CD1c-positive myeloid dendritic cell (primary cell): Measurements from ENCODE around the gene ZNF672.
"Not testable (repeated sequence)": the region's sequence is repeated elsewhere in the genome, so short reads cannot be mapped to it uniquely, and the experiment has no call there.

Experiments
- DNase-seq: peaks from one replicate; pipeline ENCODE4 v3.0.0-alpha.2; 2016; ENCODE audit errors: extremely low spot score

ZNF672 gene

DNA sequence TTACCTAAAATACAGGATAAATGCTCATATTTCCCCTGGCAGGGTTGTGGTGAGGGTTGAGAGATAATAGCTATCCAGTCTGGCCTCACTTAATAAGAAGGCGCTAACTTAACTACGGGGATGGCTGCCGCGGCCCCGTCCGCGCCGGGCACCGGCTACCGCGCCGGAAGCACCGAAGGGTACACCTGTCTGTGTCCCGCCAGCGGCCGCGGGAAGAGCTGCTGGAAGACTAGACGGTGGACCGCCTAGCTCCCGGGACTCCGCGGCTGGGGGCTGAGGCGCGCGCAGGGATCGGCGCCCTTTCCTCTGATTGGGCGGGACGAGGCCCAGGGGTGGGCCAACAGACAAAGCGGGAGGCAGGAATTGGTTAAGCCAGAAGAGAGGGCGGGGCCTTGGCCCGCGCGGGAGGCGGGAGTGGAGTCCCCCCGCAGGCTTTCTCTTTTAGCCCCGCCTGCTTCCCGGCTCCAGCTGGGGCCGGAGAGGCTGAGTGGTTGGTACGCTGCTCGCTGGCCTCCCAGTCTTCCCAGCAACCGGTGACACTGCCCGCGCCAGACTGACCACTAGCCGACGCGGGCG, at the start of gene ZNF672:
Gene ZNF672 (plus strand): TSS at position 444 of the 576 bp plus-strand sequence. CDS start 9,051 bp downstream, outside the sequence.
- DNase-seq = peak; percentile 99

DNA sequence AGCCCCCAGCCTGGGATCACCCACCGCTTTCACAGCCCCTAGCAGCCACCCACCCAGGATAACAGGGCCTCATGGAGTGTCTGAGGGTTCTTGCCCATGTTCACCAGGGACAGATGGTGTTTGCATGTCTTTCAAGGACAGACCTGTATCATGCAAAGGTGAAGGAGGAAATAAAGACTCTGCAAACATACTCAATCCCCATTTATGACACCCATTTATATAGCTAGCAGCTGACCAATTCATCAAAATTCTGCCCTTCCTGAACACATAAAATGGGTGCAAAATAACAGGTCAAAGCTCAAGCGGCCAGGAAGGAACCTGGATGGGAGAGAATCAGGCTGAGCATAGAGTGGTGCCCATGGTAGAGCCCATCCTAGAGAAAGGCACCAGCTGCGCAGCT, 49.7 kb upstream of the ZNF672 start:
- DNase-seq = no peak

DNA sequence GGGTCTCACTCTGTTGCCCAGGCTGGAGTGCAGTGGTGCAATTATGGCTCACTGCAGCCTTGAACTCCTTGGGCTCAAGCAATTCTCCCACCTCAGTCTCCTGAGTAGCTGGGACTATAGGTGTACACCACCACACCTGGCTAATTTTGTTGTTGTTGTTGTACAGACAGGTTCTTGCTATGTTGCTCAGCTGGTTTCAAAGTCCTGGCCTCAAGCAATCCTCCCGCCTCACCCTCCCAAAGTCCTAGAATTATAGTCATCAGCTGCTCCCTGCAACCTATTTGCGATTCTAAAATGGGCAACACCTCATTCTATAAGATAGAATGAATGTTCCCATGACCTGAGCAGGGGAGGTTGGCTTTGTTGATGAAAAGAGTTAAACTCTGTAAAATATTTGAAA, 48.7 kb upstream of the ZNF672 start:
- DNase-seq = not testable (repeated sequence)

DNA sequence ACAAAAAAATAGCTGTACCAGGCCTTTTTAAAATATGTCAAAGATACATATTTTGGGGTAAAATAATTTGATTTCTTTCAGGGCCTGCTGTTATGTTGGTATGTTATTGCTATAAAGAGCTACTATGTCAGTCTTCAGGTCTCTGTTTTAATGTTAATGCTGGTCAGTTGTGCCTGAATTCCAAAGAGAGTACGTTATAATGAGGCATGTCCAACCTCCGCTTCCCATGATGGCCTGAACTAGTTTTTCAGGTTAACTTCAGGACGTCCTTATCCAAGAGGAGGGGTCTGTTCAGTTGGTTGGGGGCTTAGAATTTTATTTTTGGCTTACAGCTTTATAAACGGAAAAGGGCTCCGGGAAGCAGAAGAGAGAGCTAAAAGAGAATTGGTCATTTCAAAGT, 47.6 kb upstream of the ZNF672 start:
- no peak for DNase-seq

DNA sequence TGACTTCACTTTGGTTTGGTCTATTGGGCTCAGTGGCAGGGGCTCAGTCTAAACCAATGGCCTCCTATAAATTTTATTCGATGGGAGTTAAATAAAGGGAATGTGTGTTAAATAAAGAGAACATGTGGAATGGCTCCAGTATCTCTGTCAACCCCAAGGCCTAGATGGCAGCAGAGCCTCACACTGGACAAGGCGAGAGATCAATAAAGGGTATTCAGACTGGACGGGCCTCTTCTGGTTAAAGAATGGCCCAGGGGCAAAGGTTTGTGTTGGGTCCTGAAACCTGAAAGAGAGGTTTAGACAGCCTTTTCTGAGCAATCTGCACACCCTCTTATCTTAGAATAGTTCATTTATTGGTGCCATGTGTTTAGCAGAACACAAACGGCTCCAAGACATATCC, 47.0 kb upstream of the ZNF672 start:
- no peak for DNase-seq

DNA sequence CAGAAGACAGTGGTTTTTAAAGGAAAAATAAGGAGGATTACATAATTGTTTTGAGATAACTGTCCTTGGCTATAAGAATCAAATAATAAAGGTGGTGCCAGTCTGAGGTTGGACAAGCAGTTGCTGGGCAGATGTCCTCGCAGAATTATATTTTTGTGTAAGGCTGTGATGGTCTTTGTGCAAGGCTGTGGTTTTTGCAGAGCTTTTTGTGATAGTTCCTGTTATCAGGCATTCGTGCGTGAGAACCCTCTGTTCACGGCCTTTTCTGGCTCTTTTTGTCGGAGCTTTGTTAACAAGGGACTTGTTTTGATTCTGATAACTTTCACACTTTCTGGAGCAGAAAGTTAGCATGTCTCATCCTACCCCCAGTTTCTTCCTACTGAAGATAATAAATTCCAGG, 45.7 kb upstream of the ZNF672 start:
- peak; percentile 63 for DNase-seq

DNA sequence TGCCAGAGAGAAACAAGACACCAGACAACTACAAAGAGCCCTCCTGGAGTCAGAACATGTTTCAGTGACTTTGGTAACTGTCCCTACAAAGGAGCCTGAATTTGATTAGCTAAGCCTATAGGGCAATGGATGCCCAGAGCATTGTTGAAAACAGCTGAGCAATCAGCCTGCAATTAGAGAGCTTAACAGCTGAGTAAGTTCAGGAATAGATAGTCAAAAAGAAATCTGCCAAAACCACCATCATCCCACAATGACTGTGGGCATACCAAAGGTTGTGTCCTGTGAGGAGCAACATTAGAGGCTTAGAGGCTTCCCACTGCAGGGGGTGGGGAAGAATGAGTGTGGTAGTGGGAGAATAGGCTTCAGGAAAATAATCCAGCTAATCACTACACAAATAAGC, 44.4 kb upstream of the ZNF672 start:
- DNase-seq = no peak

DNA sequence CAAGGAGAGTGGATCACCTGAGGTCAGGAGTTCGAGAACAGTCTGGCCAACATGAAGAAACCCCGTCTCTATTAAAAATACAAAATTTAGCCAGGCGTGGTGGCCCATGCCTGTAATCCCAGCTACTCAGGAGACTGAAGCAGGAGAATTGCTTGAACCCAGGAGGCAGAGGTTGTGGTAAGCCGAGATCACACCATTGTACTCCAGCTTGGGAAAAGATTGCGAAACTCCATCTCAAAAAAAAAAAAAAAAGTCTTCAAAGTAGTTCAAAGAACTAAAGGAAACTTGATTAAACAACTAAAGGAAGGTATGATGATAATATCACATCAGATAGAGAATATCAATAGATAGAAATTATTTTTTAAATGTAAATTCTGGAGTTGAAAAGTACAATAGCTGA, 43.4 kb upstream of the ZNF672 start:
- DNase-seq = not testable (repeated sequence)

DNA sequence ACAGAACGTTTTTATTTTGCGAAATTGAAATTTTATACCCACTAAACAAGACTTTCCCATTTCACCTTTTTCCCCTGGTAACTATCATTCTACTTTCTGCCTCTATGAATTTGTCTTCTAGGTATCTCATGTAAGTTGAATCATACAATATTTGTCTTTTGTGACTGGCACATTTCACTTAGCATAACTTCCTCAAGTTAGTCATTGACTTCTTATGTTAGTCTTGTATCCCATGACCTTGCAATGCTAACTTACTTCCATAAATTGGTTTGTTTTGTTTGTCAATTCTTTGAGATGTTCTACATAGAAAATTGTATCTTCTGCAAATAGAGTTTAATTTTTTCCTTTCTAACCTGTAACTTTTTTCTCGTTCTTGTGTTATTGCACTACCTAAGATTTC, 39.2 kb upstream of the ZNF672 start:
- peak; percentile 47 for DNase-seq

DNA sequence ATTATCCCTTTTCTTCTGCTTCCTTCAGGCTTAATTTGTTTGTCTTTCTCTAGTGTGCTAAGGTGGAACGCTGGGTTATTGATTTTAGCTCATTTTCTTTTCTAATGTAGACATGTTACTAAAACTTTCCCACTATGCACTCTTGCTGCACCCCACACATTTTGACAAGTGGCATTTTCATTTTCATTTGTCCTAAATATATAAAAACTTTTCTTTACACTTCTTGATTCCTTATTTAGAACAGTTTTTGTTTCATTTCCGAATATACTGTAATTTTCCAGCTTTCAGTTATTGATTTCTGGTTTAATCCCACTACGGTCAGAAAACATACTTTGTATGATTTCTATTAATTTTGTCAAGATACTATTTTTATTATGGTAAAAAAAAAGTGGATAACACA, 37.6 kb upstream of the ZNF672 start:
- no peak for DNase-seq

DNA sequence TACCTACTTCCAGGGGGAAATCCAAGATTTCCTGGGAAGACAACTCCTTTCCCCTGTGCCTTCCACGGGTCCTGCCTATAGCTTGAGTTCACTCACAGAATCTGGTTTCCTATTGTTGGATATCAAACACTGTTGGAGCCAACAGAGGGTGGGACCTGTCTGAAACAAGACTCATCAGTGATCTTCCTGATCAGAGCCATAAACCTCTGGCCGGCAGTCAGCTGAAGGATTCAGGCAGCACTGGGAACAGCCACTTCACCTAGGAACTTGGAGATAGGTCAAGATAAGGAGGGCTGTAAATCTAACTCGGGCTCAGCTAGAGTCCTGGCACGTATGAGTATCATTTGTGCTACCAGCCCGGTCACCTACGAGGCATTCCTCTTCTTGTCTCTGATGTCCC, 35.6 kb upstream of the ZNF672 start:
- DNase-seq = no peak

DNA sequence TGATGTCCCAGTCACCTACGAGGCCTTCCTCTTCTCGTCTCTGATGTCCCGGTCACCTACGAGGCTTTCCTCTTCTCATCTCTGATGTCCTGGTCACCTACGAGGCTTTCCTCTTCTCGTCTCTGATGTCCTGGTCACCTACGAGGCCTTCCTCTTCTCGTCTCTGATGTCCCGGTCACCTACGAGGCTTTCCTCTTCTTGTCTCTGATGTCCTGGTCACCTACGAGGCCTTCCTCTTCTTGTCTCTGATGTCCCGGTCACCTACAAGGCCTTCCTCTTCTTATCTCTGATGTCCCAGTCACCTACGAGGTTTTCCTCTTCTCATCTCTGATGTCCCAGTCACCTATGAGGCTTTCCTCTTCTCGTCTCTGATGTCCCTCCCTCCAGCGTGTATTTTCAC, 34.5 kb upstream of the ZNF672 start:
- DNase-seq = not testable (repeated sequence)

DNA sequence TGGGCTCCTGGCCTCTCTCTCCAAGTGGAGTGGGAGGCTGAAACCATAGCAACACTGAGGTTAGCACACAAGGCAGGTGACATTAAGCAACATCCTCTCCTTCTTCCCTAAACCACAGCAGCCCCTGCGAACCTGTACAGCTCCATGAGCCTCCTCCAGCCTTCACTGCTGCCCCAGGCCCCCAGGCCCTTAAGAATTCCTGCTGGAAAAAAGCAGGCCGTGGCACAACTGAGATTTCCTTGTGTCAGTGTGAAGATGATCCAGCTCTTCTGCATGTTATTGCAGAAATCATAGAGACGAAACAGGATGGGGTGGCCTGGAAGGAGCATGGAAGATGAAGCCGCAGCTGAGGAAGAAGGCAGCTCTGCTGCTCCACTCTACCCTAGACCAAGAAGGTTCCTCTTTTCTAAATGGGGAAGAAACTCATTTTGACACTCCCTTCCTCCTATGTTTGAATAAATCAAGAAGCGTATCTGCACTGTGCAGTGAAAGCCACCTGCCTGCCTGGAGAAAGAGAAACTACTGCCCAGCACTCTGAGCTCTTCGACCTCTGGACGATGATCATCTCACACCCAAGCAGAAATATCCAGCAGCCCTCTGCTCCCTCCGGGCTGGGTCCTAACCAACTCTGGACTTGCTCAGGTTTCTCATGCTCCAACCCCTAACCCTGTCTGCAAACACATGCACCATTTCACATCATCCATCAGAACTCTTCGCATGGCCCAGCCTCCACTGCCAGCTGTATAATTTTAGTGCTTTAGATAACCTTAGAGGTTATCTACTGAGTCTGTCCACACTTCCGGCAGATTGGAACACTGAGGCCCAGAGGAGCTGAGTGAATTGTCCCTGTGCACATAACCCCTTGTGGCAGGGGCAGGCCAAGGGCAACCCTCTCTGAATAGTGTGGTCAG, 33.0 kb upstream of the ZNF672 start:
- DNase-seq = peak; percentile 82

DNA sequence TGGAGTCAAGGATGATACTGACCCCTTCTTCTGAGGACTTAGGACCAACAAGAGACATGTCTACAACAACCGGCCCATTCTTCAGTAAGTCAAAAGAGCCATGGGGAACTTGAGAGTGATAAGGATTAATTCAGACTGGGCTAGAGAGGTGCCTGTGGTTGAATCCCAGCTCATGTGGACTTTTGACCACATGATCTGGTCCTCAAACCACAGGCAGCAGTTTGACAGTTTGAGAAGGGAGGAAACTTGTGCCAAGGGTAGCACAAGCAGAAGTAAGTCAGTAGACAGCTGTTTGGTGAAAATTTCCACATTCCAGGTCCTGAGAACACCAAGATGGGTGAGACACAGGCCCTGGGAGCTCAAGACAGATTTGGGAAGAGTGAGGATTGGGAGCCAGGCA, 32.1 kb upstream of the ZNF672 start:
- DNase-seq = peak; percentile 53

DNA sequence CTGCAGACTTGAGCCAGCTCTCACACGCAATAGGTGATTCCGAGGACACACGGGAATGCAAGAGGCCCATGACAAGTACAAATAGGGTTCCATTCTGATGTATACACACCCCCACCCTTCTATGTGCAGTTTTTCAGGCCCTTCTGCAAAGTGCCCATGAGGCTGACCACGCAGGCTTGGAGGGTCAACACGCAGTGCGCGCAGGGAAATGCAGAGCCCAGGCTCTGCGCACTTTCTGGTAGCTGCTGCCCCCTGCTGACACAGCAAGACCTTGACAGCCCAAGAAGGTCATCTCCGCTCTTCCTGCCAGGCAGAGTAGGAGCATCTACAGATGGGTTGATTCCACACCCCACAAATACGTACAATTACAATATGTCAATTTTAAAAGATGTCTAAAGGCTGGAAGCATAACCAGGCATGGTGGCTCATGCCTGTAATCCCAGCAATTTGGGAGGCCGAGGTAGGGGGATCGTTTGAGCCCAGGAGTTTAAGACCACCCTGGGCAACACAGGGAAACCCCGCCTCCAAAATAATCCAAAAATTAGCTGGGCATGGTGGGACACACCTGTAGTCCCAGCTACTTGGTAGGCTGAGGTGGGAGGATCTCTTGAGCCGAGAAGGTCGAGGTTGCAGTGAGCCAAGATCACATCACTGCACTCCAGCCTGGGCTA, 30.8 kb upstream of the ZNF672 start:
- peak; percentile 73 for DNase-seq

DNA sequence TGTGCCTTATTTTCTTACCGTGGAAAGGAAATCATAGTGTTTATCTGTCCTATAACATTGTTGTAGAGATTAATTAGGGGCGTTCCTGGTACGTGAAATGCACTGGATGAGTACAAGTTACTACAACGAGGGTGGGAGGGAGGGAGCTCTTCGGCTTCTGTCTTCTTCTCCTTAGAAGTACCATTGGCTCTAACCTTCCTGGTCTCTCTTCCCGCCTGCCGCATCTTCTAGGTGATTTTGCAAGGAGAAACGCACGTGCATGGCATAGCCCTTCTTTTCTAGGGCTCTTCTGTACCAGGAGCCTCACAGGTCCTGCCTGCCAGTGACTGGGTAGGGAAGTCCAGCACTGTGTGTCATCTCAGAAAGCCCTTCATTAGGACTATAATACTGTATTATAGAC, 29.1 kb upstream of the ZNF672 start:
- DNase-seq = no peak

DNA sequence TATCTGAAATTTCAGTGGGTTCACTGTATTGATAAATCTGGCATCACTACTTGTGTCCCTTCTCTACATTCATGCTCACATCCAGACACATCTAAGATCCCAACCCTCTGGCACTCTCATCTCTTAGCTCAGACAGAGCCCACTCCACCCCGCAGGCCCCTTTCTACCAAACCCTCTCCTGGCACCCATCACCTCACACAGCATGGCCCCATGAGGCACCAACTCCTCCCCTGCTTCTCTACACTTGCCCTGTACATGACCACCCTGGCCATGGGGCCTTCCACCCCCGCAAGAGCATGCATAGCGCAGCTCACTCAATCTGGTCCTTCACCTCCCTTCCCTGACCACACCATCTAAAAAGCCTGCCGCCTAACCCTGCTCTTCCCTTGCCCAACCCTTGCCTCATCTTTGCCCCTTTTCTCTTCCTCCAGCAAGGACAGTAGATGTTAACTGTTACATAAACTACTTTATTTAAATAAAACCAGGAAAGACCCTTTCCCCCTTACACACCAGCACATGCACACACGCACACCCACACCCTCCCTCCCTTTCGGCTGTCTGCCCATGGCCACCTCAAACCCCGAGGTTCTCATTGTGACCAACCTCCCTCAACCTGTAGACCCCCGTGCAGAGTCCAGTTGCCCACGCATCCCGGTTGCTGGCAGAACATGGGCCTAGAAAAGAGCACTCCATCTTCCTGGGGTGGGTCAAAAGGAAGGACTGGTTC, 27.9 kb upstream of the ZNF672 start:
- no peak for DNase-seq

DNA sequence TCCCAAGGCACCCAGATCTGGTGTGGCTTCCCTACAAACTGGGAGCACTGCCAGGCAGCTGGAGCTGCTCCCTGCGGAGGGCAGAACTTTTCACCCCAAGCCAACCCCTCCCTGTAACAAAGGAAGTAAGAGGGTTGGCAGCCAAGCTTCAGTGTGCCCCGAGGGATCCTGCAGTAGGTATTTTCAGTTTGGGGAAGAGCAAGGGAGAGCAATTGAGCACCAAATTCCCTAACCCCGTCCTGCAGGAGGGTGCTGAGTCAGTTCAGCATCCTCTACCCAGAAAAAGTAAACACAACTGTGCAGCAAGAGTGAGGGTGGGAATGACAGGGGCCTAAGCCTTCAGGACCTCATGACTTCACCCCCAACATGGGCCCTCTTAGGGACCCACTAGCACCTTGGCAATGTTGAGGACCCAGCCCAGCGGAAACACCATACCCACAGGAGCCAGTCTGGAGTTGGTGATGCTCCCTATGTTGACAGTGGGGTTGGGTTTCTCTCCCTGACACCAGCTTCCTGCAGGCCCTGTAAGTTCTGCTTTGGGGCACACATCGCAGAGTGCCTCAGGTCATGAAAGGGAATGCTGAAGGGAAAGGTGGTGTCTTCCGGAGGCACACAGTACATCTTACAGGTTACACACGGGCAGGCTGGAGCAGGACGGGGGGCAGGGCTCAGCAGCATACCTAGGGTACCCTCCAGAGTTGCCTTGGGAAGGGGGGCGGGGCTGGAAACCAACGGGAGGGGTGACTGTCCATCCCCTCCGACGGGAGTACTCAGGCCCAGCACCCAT, 27.1 kb upstream of the ZNF672 start:
- no peak for DNase-seq

DNA sequence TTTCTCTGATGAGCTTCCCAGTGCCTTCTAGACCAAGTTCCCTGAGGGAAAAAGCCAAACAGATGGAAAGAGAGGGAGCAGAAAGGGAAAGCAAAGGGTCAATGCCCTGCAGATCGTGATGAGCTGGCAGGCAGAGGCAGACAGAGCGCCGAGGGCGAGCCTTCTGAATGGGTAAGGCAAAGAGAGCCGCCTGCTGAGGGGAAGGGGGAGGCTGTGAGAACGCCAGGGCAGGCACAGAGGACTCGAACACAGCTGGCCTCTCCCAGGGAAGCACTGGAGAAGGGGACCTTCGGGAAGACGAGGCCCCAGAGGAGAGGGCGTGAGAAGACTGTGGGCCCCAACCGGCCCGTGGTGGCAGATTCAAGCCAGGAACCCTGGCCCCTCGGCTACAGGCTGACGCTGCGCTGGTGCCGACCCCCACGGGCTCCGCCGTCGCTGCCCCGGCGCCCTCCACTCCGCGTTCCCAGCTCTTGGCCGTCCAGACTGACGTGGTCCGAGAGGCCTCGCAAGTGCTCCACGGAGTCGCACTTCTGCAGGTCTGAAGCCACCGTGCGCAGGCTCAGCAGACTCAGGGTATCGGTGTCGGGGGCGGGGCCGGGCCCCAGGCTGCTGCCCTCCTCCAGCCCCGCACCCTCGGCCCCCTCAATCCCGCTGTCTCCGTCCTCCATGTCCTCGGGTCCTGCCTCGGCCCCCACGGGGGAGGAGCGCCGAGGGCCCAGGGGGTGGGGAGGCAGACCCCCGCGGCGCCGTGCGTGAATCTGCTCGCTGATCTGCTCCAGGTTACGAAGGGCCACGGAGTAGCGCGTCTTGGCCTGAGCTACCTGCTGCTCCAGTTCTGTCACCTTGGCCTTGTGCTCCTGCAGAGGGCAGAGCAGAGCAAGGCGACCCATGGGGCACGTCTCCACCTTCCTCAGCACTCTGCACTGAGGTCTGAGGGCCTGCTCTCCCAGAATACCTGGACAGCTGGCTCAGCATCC, 26.2 kb upstream of the ZNF672 start:
- no peak for DNase-seq
